Thyroid gland (tissue), 4 donors: ENCODE data around the gene EYA3. TPM values are rescaled to one million over a fixed set of nuclear protein-coding genes. Genes with fewer than 3 reads are reported as not detected.
A peak's percentile ranks its signal among the peaks of the same experiment; 100 is the strongest.

Experiments
- DNase-seq, 2 donors: peaks; one replicate each; pipeline ENCODE4 v3.0.0-alpha.2; 2019
- H3K27ac ChIP-seq, 3 donors: fragments of 200-600 bp; sonication (generic); 1 replicate in 2 of 3; 2 replicates in 1 of 3; pipeline ENCODE4 v1.5.1; 2016 to 2019; ENCODE audit warnings: mild to moderate bottlenecking in 1 of 3, moderate library complexity in 1 of 3
- H3K27me3 ChIP-seq: fragments of 200-600 bp; sonication (generic); one replicate; pipeline ENCODE4 v1.5.1; 2019
- H3K36me3 ChIP-seq, 2 donors: fragments of 200-600 bp; sonication (generic); one replicate each; pipeline ENCODE4 v1.5.1; 2016 to 2019
- H3K4me1 ChIP-seq, 2 donors: fragments of 200-600 bp; sonication (generic); one replicate each; pipeline ENCODE4 v1.5.1; 2017 to 2019
- H3K4me3 ChIP-seq, 3 donors: fragments of 200-600 bp; sonication (generic); replicated peaks in 1 of 3; 1 replicate in 2 of 3; 2 replicates in 1 of 3; pipeline ENCODE4 v1.5.1; 2016; ENCODE audit warnings: mild to moderate bottlenecking in 1 of 3
- H3K9me3 ChIP-seq: fragments of 200-600 bp; sonication (generic); one replicate; pipeline ENCODE4 v1.5.1; 2017
- CTCF ChIP-seq, 6 experiments: fragments of 200-600 bp in 3 of 6; fragments of 450-650 bp in 3 of 6; sonication (generic) in 3 of 6; IDR thresholded peaks; one replicate each; pipeline ENCODE4 v1.5.1; 2016 to 2019; ENCODE audit warnings: antibody characterized with exemption in 6 of 6, mild to moderate bottlenecking in 2 of 6, inconsistent platforms in 1 of 6, moderate library complexity in 1 of 6
- POLR2A ChIP-seq, 2 donors: fragments of 450-650 bp; IDR thresholded peaks; one replicate each; pipeline ENCODE4 v1.6.1; 2017; ENCODE audit warnings: antibody characterized with exemption in 2 of 2, mild to moderate bottlenecking in 2 of 2, moderate library complexity in 1 of 2
- WGBS, 2 donors: methylation state at CpG; one replicate each; pipeline ENCODE4 v1.1.5; 2017; 5-methylcytosine and 5-hydroxymethylcytosine counted together
- intact Hi-C: fragments of 100-400 bp; cut with DNase I; formaldehyde crosslinking; loops from one replicate; pipeline ENCODE4 v1.15.1; 2023
- total RNA-seq, 4 donors: library from RNA; depleted of rRNA; stranded (reverse); fragments of >200 nt; gene quantifications; one replicate each; pipeline ENCODE4 v1.2.3, GENCODE V29; 2016

EYA3 gene
- total RNA-seq, 4 donors from 2014 or later: 19.3 to 27.7 (median 20.0) TPM

GRCh38 chr1:27979151-27979858 is 109.1 kb downstream of the EYA3 start:
- no peak for DNase-seq
- TF ChIP-seq CTCF (IDR thresholded peaks at IDR 0.05): peak; percentile 26 to 79 (median 58)
- no peak for TF ChIP-seq POLR2A (IDR thresholded peaks at IDR 0.05)
- no peaks in the 10 kb centered on the region for H3K9me3 ChIP-seq
- intact Hi-C loops: no loop called here
- peaks cover 0 to 4% of the 10 kb centered on the region in 2 donors for H3K4me1 ChIP-seq
- 84 to 91% methylated on average over 1 of the region's 1 CpG for WGBS, 2 donors
- peaks cover 0 to 11% of the 10 kb centered on the region in 2 donors for H3K36me3 ChIP-seq
- no peaks in the 10 kb centered on the region for H3K27me3 ChIP-seq
- H3K4me3 ChIP-seq: no peak overlapping the region
- peak overlapping the region in 1 of 3 donors; percentile 30 for H3K27ac ChIP-seq

- DNase-seq: no peak
- Histone ChIP-seq H3K27me3 (no peaks in the 10 kb centered on the region), H3K4me1 (peaks cover 6 to 19% of the 10 kb centered on the region in 2 donors), H3K4me3 (no peak overlapping the region), H3K36me3 (peaks cover 0 to 13% of the 10 kb centered on the region in 2 donors), H3K9me3 (no peaks in the 10 kb centered on the region), H3K27ac (no peak overlapping the region)
- TF ChIP-seq CTCF (IDR thresholded peaks at IDR 0.05) (no peak), POLR2A (IDR thresholded peaks at IDR 0.05) (no peak)
- intact Hi-C loops: no loop called here
These were observed 114.0 kb downstream of the EYA3 start for GRCh38 chr1:27974417-27974781.

GRCh38 chr1:27973771-27974416 is 114.5 kb downstream of the EYA3 start:
- Histone ChIP-seq H3K9me3 (no peaks in the 10 kb centered on the region), H3K27ac (no peak overlapping the region), H3K4me3 (no peak overlapping the region), H3K27me3 (no peaks in the 10 kb centered on the region), H3K36me3 (peaks cover 0 to 13% of the 10 kb centered on the region in 2 donors), H3K4me1 (peaks cover 6 to 17% of the 10 kb centered on the region in 2 donors)
- DNase-seq: no peak
- intact Hi-C loops: no loop called here
- no peak for TF ChIP-seq POLR2A (IDR thresholded peaks at IDR 0.05)
- no peak for TF ChIP-seq CTCF (IDR thresholded peaks at IDR 0.05)
- 85 to 87% methylated on average over 4 of the region's 4 CpGs for WGBS, 2 donors

- DNase-seq: no peak
- no peaks in the 10 kb centered on the region for H3K27me3 ChIP-seq
- intact Hi-C loops: no loop called here
- WGBS, 2 donors: 72 to 82% methylated on average over 4 of the region's 4 CpGs
- TF ChIP-seq CTCF (IDR thresholded peaks at IDR 0.05): no peak
- TF ChIP-seq POLR2A (IDR thresholded peaks at IDR 0.05): no peak
- peak overlapping the region; percentile 43 to 58 (median 46) for H3K27ac ChIP-seq
- peaks cover 6 to 24% of the 10 kb centered on the region in 2 donors for H3K4me1 ChIP-seq
- peaks cover 6 to 17% of the 10 kb centered on the region in 2 donors for H3K36me3 ChIP-seq
- H3K9me3 ChIP-seq: no peaks in the 10 kb centered on the region
- H3K4me3 ChIP-seq: no peak overlapping the region
These were observed 116.3 kb downstream of the EYA3 start for GRCh38 chr1:27972141-27972540.

- no peak for DNase-seq
- intact Hi-C loops: no loop called here
- Histone ChIP-seq H3K36me3 (peaks cover 10 to 17% of the 10 kb centered on the region in 2 donors), H3K27ac (peak overlapping the region; percentile 43 to 58 (median 46)), H3K4me1 (peaks cover 6 to 24% of the 10 kb centered on the region in 2 donors), H3K9me3 (no peaks in the 10 kb centered on the region), H3K4me3 (no peak overlapping the region), H3K27me3 (no peaks in the 10 kb centered on the region)
- TF ChIP-seq POLR2A (IDR thresholded peaks at IDR 0.05) (no peak), CTCF (IDR thresholded peaks at IDR 0.05) (no peak)
These were observed 116.7 kb downstream of the EYA3 start for GRCh38 chr1:27971674-27972073.
